Caco-2 (cell line): ENCODE measurements around the gene S100A3. TPM values are rescaled to one million over a fixed set of nuclear protein-coding genes. Genes with fewer than 3 reads are reported as not detected.

Experiments
- BruUV-seq: library from RNA; stranded (reverse); fragments of 400-500 nt; replicated peaks from 2 replicates; lab custom pipeline; 2021; lab: Mats Ljungman, UMichigan
- CTCF ChIA-PET: fragments of 300-600 bp; sonication (Branson Sonifier 250); formaldehyde crosslinking; loops from one replicate; lab custom pipeline; 2022; ENCODE audit warnings: antibody characterized with exemption; lab: Charles Lee
- POLR2A ChIA-PET: fragments of 300-600 bp; sonication (Branson Sonifier 250); formaldehyde crosslinking; loops from one replicate; lab custom pipeline; 2022; ENCODE audit warnings: antibody characterized with exemption; lab: Charles Lee
- DNase-seq, 2 experiments: peaks; one replicate each; pipeline versions ENCODE4 v3.0.0 to v3.0.0-alpha.2; 2020 to 2022
- H3K27me3 ChIP-seq: replicated peaks from 2 replicates; pipeline ENCODE4 v1.6.0; 2011; ENCODE audit warnings: low read length; ENCODE audit not compliant: control insufficient read depth, insufficient read depth
- H3K36me3 ChIP-seq: 2 replicates; pipeline ENCODE4 v1.5.1; 2011; ENCODE audit warnings: low read length; ENCODE audit not compliant: control insufficient read depth, insufficient read depth
- H3K4me1 ChIP-seq: fragments of 250-450 bp; sonication (Bioruptor Pico); 2 replicates; pipeline ENCODE4 v1.5.1; 2020; ENCODE audit warnings: mild to moderate bottlenecking
- H3K4me3 ChIP-seq: 2 replicates; pipeline ENCODE4 v1.5.1; 2011; ENCODE audit warnings: low read depth, mild to moderate bottlenecking, control low read depth, low read length
- H3K9me3 ChIP-seq: fragments of 250-450 bp; sonication (Bioruptor Pico); 2 replicates; pipeline ENCODE4 v1.5.1; 2020; ENCODE audit warnings: mild to moderate bottlenecking, moderate library complexity
- H3K27ac Mint-ChIP-seq: one replicate; pipeline ENCODE4 v1.8.0; 2022; ENCODE audit warnings: mixed read lengths; ENCODE audit not compliant: unreplicated experiment
- H3K27me3 Mint-ChIP-seq: one replicate; pipeline ENCODE4 v1.8.0; 2022; ENCODE audit warnings: mixed read lengths; ENCODE audit not compliant: insufficient read depth, unreplicated experiment
- H3K36me3 Mint-ChIP-seq: one replicate; pipeline ENCODE4 v1.8.0; 2022; ENCODE audit warnings: mild to moderate bottlenecking, mixed read lengths; ENCODE audit not compliant: insufficient read depth, unreplicated experiment
- H3K4me1 Mint-ChIP-seq: one replicate; pipeline ENCODE4 v1.8.0; 2022; ENCODE audit warnings: low read depth, mixed read lengths; ENCODE audit not compliant: unreplicated experiment
- H3K4me3 Mint-ChIP-seq: one replicate; pipeline ENCODE4 v1.8.0; 2022; ENCODE audit warnings: mild to moderate bottlenecking, moderate library complexity, mixed read lengths; ENCODE audit not compliant: unreplicated experiment
- H3K9me3 Mint-ChIP-seq: one replicate; pipeline ENCODE4 v1.8.0; 2022; ENCODE audit warnings: mixed read lengths; ENCODE audit not compliant: unreplicated experiment
- intact Hi-C: fragments of 100-400 bp; cut with micrococcal nuclease; formaldehyde crosslinking; loops from one replicate; pipeline ENCODE4 v1.10.0; 2022; ENCODE audit not compliant: unreplicated experiment
- total RNA-seq: library from RNA; stranded (reverse); gene quantifications from 2 replicates; pipeline ENCODE4 v1.2.3, GENCODE V29; 2022
- TF ChIP-seq, protein P1 (sequence below), 2 experiments: fragments of 200-600 bp in 1 of 2; IDR thresholded peaks; 1 replicate in 1 of 2; 2 replicates in 1 of 2; pipeline versions ENCODE4 v1.5.1 to v1.8.0; 2011 to 2022; ENCODE audit warnings: antibody characterized with exemption in 1 of 2, control low read depth in 1 of 2, inconsistent platforms in 1 of 2, low read depth in 1 of 2, low read length in 1 of 2, mild to moderate bottlenecking in 1 of 2, moderate library complexity in 1 of 2; ENCODE audit not compliant: insufficient read depth in 1 of 2, severe bottlenecking in 1 of 2, unreplicated experiment in 1 of 2

The S100A3 gene
- total RNA-seq, 1 experiment from 2014 or later = 0.61 TPM

DNA sequence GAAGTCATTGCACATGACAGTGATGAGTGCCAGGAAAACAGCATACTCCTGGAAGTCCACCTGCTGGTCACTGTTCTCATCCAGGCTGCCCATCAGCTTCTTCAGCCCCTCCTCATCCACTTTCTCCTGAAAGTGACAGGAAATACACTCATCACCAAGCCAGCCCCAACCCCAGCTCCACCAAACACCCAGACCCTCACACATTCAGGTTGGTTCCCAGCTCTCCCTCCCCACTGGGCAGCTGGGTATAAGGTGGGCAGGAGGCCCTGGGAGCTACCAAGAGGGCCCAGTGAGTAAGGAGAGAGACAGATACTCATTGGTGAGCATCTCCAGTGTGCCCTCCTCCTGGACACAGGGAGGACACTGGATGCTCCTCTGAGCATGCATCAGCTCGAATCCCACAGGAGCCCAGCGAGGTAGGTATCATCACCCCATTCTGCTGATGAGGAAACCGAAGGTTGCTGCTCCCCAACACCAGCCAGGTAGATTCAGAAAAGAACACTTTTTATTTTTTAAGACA, 12.5 kb upstream of the S100A3 start:
- Histone ChIP-seq H3K9me3 (no peaks in the 10 kb centered on the region), H3K4me1 (peaks cover 23% of the 10 kb centered on the region), H3K27me3 (no peaks in the 10 kb centered on the region), H3K4me3 (no peak overlapping the region), H3K36me3 (no peaks in the 10 kb centered on the region)
- Mint-ChIP-seq H3K27ac (no peak overlapping the region), H3K4me1 (peaks cover 14% of the 10 kb centered on the region), H3K36me3 (no peaks in the 10 kb centered on the region), H3K4me3 (no peak overlapping the region), H3K9me3 (no peaks in the 10 kb centered on the region), H3K27me3 (no peaks in the 10 kb centered on the region)
- no peak for DNase-seq
- TF ChIP-seq, protein P1, sequence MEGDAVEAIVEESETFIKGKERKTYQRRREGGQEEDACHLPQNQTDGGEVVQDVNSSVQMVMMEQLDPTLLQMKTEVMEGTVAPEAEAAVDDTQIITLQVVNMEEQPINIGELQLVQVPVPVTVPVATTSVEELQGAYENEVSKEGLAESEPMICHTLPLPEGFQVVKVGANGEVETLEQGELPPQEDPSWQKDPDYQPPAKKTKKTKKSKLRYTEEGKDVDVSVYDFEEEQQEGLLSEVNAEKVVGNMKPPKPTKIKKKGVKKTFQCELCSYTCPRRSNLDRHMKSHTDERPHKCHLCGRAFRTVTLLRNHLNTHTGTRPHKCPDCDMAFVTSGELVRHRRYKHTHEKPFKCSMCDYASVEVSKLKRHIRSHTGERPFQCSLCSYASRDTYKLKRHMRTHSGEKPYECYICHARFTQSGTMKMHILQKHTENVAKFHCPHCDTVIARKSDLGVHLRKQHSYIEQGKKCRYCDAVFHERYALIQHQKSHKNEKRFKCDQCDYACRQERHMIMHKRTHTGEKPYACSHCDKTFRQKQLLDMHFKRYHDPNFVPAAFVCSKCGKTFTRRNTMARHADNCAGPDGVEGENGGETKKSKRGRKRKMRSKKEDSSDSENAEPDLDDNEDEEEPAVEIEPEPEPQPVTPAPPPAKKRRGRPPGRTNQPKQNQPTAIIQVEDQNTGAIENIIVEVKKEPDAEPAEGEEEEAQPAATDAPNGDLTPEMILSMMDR (IDR thresholded peaks at IDR 0.05; ENCODE audit: insufficient read depth in 1 of 2, low read depth in 1 of 2, low read length in 1 of 2, severe bottlenecking in 1 of 2, unreplicated experiment in 1 of 2) = no peak
- intact Hi-C loops = loop anchor here (10.0 kb wide), 1 partner anchor 207 kb away; the partner anchor contains the start of gene S100A9
- CTCF ChIA-PET = interaction anchor here (0.5 kb wide), 1 partner anchor 61 kb away, joined by 4 read pairs; no protein-coding TSS in a partner anchor
- BruUV-seq = no TSS peak
- POLR2A ChIA-PET = no interaction called here

DNA sequence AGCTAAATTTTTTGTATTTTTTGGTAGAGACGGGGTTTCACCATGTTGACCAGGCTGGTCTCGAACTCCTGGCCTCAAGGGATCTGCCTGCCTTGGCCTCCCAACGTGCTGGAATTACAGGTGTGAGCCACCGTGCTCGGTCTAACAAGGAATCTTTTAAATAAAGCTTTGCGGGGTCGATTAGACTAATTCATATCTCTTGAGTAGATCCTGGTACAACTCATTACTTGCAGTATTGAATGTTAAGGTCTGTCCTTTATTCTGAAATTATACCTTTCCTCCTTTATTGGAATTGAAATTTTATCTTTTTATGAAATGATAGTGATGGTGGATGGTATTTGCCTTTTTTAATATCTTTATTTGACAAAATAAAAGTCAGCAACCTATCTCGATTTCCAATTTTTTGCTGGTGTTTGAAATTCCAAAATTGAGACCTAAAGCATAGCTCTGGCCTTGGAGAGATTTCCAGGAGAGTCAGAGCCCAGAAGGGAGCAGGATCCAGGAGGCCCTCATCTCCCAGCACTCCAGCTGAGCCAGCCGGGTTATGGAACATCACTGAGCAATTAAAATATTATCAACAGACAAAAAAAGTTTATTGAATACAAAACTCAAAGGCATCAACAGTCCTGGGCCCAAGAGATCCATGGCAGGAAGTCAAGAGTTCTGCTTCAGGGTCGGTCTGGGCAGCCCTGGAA, 11.9 kb upstream of the S100A3 start:
- Mint-ChIP-seq H3K4me3 (no peak overlapping the region), H3K4me1 (peaks cover 8% of the 10 kb centered on the region), H3K9me3 (no peaks in the 10 kb centered on the region), H3K27ac (no peak overlapping the region), H3K36me3 (no peaks in the 10 kb centered on the region), H3K27me3 (no peaks in the 10 kb centered on the region)
- no peak for DNase-seq
- H3K4me1 ChIP-seq = peaks cover 17% of the 10 kb centered on the region
- H3K4me3 ChIP-seq = no peak overlapping the region
- H3K27me3 ChIP-seq = no peaks in the 10 kb centered on the region
- H3K9me3 ChIP-seq = no peaks in the 10 kb centered on the region
- TF ChIP-seq, protein P1 (IDR thresholded peaks at IDR 0.05; ENCODE audit: insufficient read depth in 1 of 2, low read depth in 1 of 2, low read length in 1 of 2, severe bottlenecking in 1 of 2, unreplicated experiment in 1 of 2) = no peak
- no peaks in the 10 kb centered on the region for H3K36me3 ChIP-seq
- ChIA-PET POLR2A (no interaction called here), CTCF (no interaction called here)
- intact Hi-C loops = loop anchor here (10.0 kb wide), 1 partner anchor 206 kb away; the partner anchor contains the start of gene S100A9
- no TSS peak for BruUV-seq

DNA sequence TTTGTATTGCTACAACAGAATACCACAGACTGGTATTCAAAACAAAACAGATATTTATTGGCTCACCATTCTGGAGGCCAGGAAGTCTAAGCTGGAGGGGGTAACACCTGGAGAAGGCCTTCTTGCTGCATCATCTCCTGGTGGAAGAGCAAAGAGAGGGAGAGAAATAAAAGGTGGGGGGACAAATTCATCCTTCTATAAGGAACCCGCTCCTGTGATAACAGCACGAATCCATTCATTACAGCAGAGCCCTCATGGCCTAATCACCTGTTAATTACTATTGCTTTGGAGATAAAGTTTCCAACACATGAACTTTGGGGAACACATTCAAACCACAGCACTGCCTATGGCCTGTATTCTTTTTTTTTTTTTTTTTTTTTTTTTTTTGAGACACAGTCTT, 11.2 kb upstream of the S100A3 start:
- H3K9me3 ChIP-seq = no peaks in the 10 kb centered on the region
- Mint-ChIP-seq H3K27ac (no peak overlapping the region), H3K4me3 (no peak overlapping the region), H3K36me3 (no peaks in the 10 kb centered on the region), H3K4me1 (peaks cover 1% of the 10 kb centered on the region), H3K27me3 (no peaks in the 10 kb centered on the region), H3K9me3 (no peaks in the 10 kb centered on the region)
- peaks cover 10% of the 10 kb centered on the region for H3K4me1 ChIP-seq
- POLR2A ChIA-PET = no interaction called here
- TF ChIP-seq, protein P1 (IDR thresholded peaks at IDR 0.05; ENCODE audit: insufficient read depth in 1 of 2, low read depth in 1 of 2, low read length in 1 of 2, severe bottlenecking in 1 of 2, unreplicated experiment in 1 of 2) = no peak
- H3K4me3 ChIP-seq = no peak overlapping the region
- H3K36me3 ChIP-seq = no peaks in the 10 kb centered on the region
- CTCF ChIA-PET = interaction anchor here (0.5 kb wide), 1 partner anchor 1564 kb away, joined by 5 read pairs; no protein-coding TSS in a partner anchor
- no peaks in the 10 kb centered on the region for H3K27me3 ChIP-seq
- no peak for DNase-seq
- intact Hi-C loops = loop anchor here (10.0 kb wide), 1 partner anchor 205 kb away; the partner anchor contains the start of gene S100A9
- no TSS peak for BruUV-seq
